Lower lobe of right lung (tissue), 2 donors: Measurements from ENCODE around the gene FAM184B. TPM values are rescaled to one million over a fixed set of nuclear protein-coding genes. Genes with fewer than 3 reads are reported as not detected.

ENCODE experiments used
- ATAC-seq, 2 donors: fragments of 200-7000 bp; cut with Tn5 transposase; one replicate each; pipeline ENCODE4 v1.9.1; 2020 to 2022; ENCODE audit warnings: mild to moderate bottlenecking in 2 of 2, moderate library complexity in 2 of 2
- DNase-seq: peaks from one replicate; pipeline ENCODE4 v3.0.0-alpha.2; 2020
- H3K27ac ChIP-seq: fragments of 200-600 bp; one replicate; pipeline ENCODE4 v1.8.0; 2022
- H3K27me3 ChIP-seq: fragments of 200-600 bp; one replicate; pipeline ENCODE4 v1.8.0; 2022; ENCODE audit warnings: low read depth
- H3K36me3 ChIP-seq: fragments of 200-600 bp; one replicate; pipeline ENCODE4 v1.8.0; 2022; ENCODE audit warnings: mild to moderate bottlenecking
- H3K4me1 ChIP-seq: fragments of 200-600 bp; one replicate; pipeline ENCODE4 v1.8.0; 2022
- H3K4me3 ChIP-seq: fragments of 200-600 bp; one replicate; pipeline ENCODE4 v1.8.0; 2022; ENCODE audit warnings: mild to moderate bottlenecking
- H3K9me3 ChIP-seq: fragments of 200-600 bp; one replicate; pipeline ENCODE4 v1.8.0; 2022
- CTCF ChIP-seq: fragments of 200-600 bp; IDR thresholded peaks from one replicate; pipeline ENCODE4 v1.8.0; 2022; ENCODE audit warnings: antibody characterized with exemption, mild to moderate bottlenecking
- intact Hi-C: fragments of 100-400 bp; cut with DNase I; formaldehyde crosslinking; loops from one replicate; pipeline ENCODE4 v1.11.0; 2022
- total RNA-seq: library from RNA; stranded (reverse); fragmentation: NEBNext Ultra II Directional; extraction: Animal tissue kit (Norgen Biotek cat#: 25700); gene quantifications from one replicate; pipeline ENCODE4 v1.2.1, GENCODE V29; 2021
- donor health status: DM: no; HTN: yes; CAD: no; lungs with severe emphysema.

The FAM184B gene
- total RNA-seq, 1 donor from 2014 or later = 0.24 TPM

- H3K27ac ChIP-seq = no peak overlapping the region
- ATAC-seq = no peak
- intact Hi-C loops = no loop called here
- no peak for TF ChIP-seq CTCF
- no peak overlapping the region for H3K4me3 ChIP-seq
- no peaks in the 10 kb centered on the region for H3K27me3 ChIP-seq
- H3K36me3 ChIP-seq = peaks cover 74% of the 10 kb centered on the region
- H3K4me1 ChIP-seq = peaks cover 5% of the 10 kb centered on the region
- DNase-seq = no peak
- no peaks in the 10 kb centered on the region for H3K9me3 ChIP-seq
Observed at GRCh38 chr4:17633600-17633999, 147.8 kb downstream of the FAM184B start.

- Histone ChIP-seq H3K4me1 (no peaks in the 10 kb centered on the region), H3K27ac (no peak overlapping the region), H3K9me3 (no peaks in the 10 kb centered on the region), H3K4me3 (no peak overlapping the region), H3K36me3 (peaks cover 98% of the 10 kb centered on the region), H3K27me3 (no peaks in the 10 kb centered on the region)
- TF ChIP-seq CTCF = no peak
- intact Hi-C loops = no loop called here
- ATAC-seq (no peak), DNase-seq (no peak)
Observed at GRCh38 chr4:17630228-17630627, 151.2 kb downstream of the FAM184B start.

- DNase-seq = no peak
- intact Hi-C loops = no loop called here
- peaks cover 99% of the 10 kb centered on the region for H3K36me3 ChIP-seq
Observed at GRCh38 chr4:17624821-17625220, 156.6 kb downstream of the FAM184B start.

GRCh38 chr4:17623451-17624001, 157.9 kb downstream of the FAM184B start:
- no peak for TF ChIP-seq CTCF
- Histone ChIP-seq H3K4me1 (peaks cover 10% of the 10 kb centered on the region), H3K27ac (no peak overlapping the region), H3K4me3 (no peak overlapping the region), H3K36me3 (peaks cover 99% of the 10 kb centered on the region), H3K27me3 (no peaks in the 10 kb centered on the region), H3K9me3 (no peaks in the 10 kb centered on the region)
- intact Hi-C loops = no loop called here
- ATAC-seq (no peak), DNase-seq (no peak)

More at GRCh38 chr4:17624821-17625220, 156.6 kb downstream of the FAM184B start:
- ATAC-seq = no peak
- H3K9me3 ChIP-seq = no peaks in the 10 kb centered on the region
- no peak overlapping the region for H3K27ac ChIP-seq
- no peaks in the 10 kb centered on the region for H3K4me1 ChIP-seq
- no peaks in the 10 kb centered on the region for H3K27me3 ChIP-seq
- TF ChIP-seq CTCF = no peak
- H3K4me3 ChIP-seq = no peak overlapping the region

GRCh38 chr4:17619416-17620105, 161.9 kb downstream of the FAM184B start:
- peaks cover 37% of the 10 kb centered on the region for H3K4me1 ChIP-seq
- no peak overlapping the region for H3K27ac ChIP-seq
- H3K27me3 ChIP-seq = no peaks in the 10 kb centered on the region
- intact Hi-C loops = no loop called here
- TF ChIP-seq CTCF = no peak
- H3K4me3 ChIP-seq = no peak overlapping the region
- DNase-seq (no peak), ATAC-seq (no peak)
- H3K36me3 ChIP-seq = peaks cover 74% of the 10 kb centered on the region
- H3K9me3 ChIP-seq = no peaks in the 10 kb centered on the region
